NOMO-1 (cell line): ENCODE data around the gene ASPRV1.
"Not testable (repeated sequence)": the region's sequence is repeated elsewhere in the genome, so short reads cannot be mapped to it uniquely, and the experiment has no call there.

Source experiments
- DNase-seq, 2 experiments: peaks; one replicate each; lab custom pipeline; 2025; ENCODE audit not compliant: unreplicated experiment in 2 of 2; lab: John Stamatoyannopoulos, UW

The ASPRV1 gene

GRCh38 chr2:69962986-69963730 is 1.7 kb upstream of the ASPRV1 start:
- no peak for DNase-seq

- DNase-seq = no peak
Observed at GRCh38 chr2:69960821-69961220, 610 bp downstream of the ASPRV1 start.

- no peak for DNase-seq
Observed at GRCh38 chr2:69959425-69959824, 2.0 kb downstream of the ASPRV1 start.

GRCh38 chr2:69958480-69958879 is 3.0 kb downstream of the ASPRV1 start:
- DNase-seq = no peak

- DNase-seq = no peak
Observed at GRCh38 chr2:69957965-69958364, 3.5 kb downstream of the ASPRV1 start.

GRCh38 chr2:69956475-69956979 is 4.9 kb downstream of the ASPRV1 start:
- no peak for DNase-seq

GRCh38 chr2:69955029-69955428 is 6.4 kb downstream of the ASPRV1 start:
- DNase-seq = no peak

GRCh38 chr2:69954084-69954483 is 7.3 kb downstream of the ASPRV1 start:
- no peak for DNase-seq

- peak; percentile 39 to 70 for DNase-seq
Observed at GRCh38 chr2:69952336-69953115, 8.9 kb downstream of the ASPRV1 start.

- not testable (repeated sequence) for DNase-seq
Observed at GRCh38 chr2:69950671-69951070, 10.8 kb downstream of the ASPRV1 start.

GRCh38 chr2:69950241-69950640 is 11.2 kb downstream of the ASPRV1 start:
- no peak for DNase-seq

- no peak for DNase-seq
Observed at GRCh38 chr2:69948963-69949645, 12.3 kb downstream of the ASPRV1 start.

- no peak for DNase-seq
Observed at GRCh38 chr2:69948032-69948962, 13.1 kb downstream of the ASPRV1 start.

- DNase-seq = no peak
Observed at GRCh38 chr2:69947325-69947931, 14.0 kb downstream of the ASPRV1 start.

- DNase-seq = peak; percentile 70 to 84
Observed at GRCh38 chr2:69946351-69947324, 14.8 kb downstream of the ASPRV1 start.

GRCh38 chr2:69945941-69946340 is 15.5 kb downstream of the ASPRV1 start:
- DNase-seq = no peak

GRCh38 chr2:69945441-69945840 is 16.0 kb downstream of the ASPRV1 start:
- DNase-seq = peak; percentile 87 to 92

- DNase-seq = no peak
Observed at GRCh38 chr2:69944756-69945155, 16.7 kb downstream of the ASPRV1 start.
